CD14-positive monocyte (primary cell): ENCODE results near the gene TSPAN31. TPM values are rescaled to one million over a fixed set of nuclear protein-coding genes. Genes with fewer than 3 reads are reported as not detected.
A peak's percentile ranks its signal among the peaks of the same experiment; 100 is the strongest.

Source experiments
- DNase-seq, 3 donors: peaks; one replicate each; pipeline ENCODE4 v3.0.0-alpha.2; 2011 to 2022
- H2AFZ ChIP-seq: 2 replicates; pipeline ENCODE4 v1.6.0; 2012; ENCODE audit warnings: mild to moderate bottlenecking, low read depth, low read length, inconsistent platforms; ENCODE audit not compliant: insufficient read depth, poor library complexity, severe bottlenecking
- H3K27ac ChIP-seq, 2 donors: 1 replicate in 1 of 2; 2 replicates in 1 of 2; pipeline ENCODE4 v1.5.1; 2012 to 2013; ENCODE audit warnings: low read length in 2 of 2, control low read depth in 1 of 2, inconsistent platforms in 1 of 2, low read depth in 1 of 2, mild to moderate bottlenecking in 1 of 2
- H3K27me3 ChIP-seq, 2 donors: one replicate each; pipeline versions ENCODE4 v1.6.0 to v1.6.1; 2011 to 2013; ENCODE audit warnings: low read length in 2 of 2; ENCODE audit not compliant: control insufficient read depth in 2 of 2, insufficient read depth in 2 of 2
- H3K36me3 ChIP-seq, 2 donors: replicated peaks in 1 of 2; 1 replicate in 1 of 2; 2 replicates in 1 of 2; pipeline versions ENCODE4 v1.5.1 to v1.6.1; 2012 to 2013; ENCODE audit warnings: low read length in 2 of 2, control low read depth in 1 of 2, inconsistent platforms in 1 of 2, mild to moderate bottlenecking in 1 of 2; ENCODE audit not compliant: insufficient read depth in 2 of 2, control insufficient read depth in 1 of 2
- H3K4me1 ChIP-seq, 2 donors: 1 replicate in 1 of 2; 2 replicates in 1 of 2; pipeline versions ENCODE4 v1.5.1 to v1.6.1; 2012 to 2013; ENCODE audit warnings: low read length in 2 of 2, control low read depth in 1 of 2, inconsistent platforms in 1 of 2, mild to moderate bottlenecking in 1 of 2, moderate library complexity in 1 of 2; ENCODE audit not compliant: insufficient read depth in 2 of 2, control insufficient read depth in 1 of 2
- H3K4me2 ChIP-seq: replicated peaks from 2 replicates; pipeline ENCODE3; 2012; ENCODE audit warnings: low read length, moderate library complexity, mild to moderate bottlenecking; ENCODE audit not compliant: poor library complexity, severe bottlenecking; ENCODE audit errors: extremely low read depth
- H3K4me3 ChIP-seq, 3 experiments: fragments of 200-600 bp in 1 of 3; sonication (generic) in 1 of 3; replicated peaks in 1 of 3; 1 replicate in 2 of 3; 2 replicates in 1 of 3; pipeline ENCODE4 v1.5.1; 2011 to 2013; ENCODE audit warnings: low read length in 3 of 3, mild to moderate bottlenecking in 3 of 3, control low read depth in 2 of 3, low read depth in 2 of 3, inconsistent platforms in 1 of 3, moderate library complexity in 1 of 3
- H3K79me2 ChIP-seq: 2 replicates; pipeline ENCODE4 v1.6.0; 2012; ENCODE audit warnings: mild to moderate bottlenecking, control low read depth, inconsistent platforms, low read length, moderate library complexity; ENCODE audit not compliant: insufficient read depth
- H3K9ac ChIP-seq: 2 replicates; pipeline ENCODE4 v1.6.0; 2017; ENCODE audit warnings: low read length, mild to moderate bottlenecking; ENCODE audit not compliant: insufficient read depth, poor library complexity, severe bottlenecking
- H3K9me3 ChIP-seq, 2 donors: replicated peaks in 1 of 2; 1 replicate in 1 of 2; 2 replicates in 1 of 2; pipeline versions ENCODE4 v1.5.1 to v1.6.1; 2012 to 2013; ENCODE audit warnings: low read length in 2 of 2, control low read depth in 1 of 2; ENCODE audit not compliant: control insufficient read depth in 1 of 2, insufficient read depth in 1 of 2
- H4K20me1 ChIP-seq: 2 replicates; pipeline ENCODE4 v1.6.0; 2012; ENCODE audit warnings: mild to moderate bottlenecking, low read length, control low read depth, moderate library complexity; ENCODE audit not compliant: insufficient read depth
- H3K27ac Mint-ChIP-seq, 7 donors: one replicate each; pipeline ENCODE4 v1.8.0; 2020; ENCODE audit warnings: mild to moderate bottlenecking in 7 of 7, mixed read lengths in 7 of 7, moderate library complexity in 6 of 7, inconsistent platforms in 2 of 7
- H3K27me3 Mint-ChIP-seq, 3 donors: one replicate each; pipeline ENCODE4 v1.8.0; 2021 to 2022; ENCODE audit warnings: low read depth in 3 of 3, mild to moderate bottlenecking in 3 of 3, mixed read lengths in 3 of 3, moderate library complexity in 3 of 3, inconsistent platforms in 1 of 3
- H3K36me3 Mint-ChIP-seq, 2 donors: one replicate each; pipeline ENCODE4 v1.8.0; 2020; ENCODE audit warnings: mixed read lengths in 2 of 2, inconsistent platforms in 1 of 2, mild to moderate bottlenecking in 1 of 2
- H3K4me1 Mint-ChIP-seq: one replicate; pipeline ENCODE4 v1.8.0; 2020; ENCODE audit warnings: mild to moderate bottlenecking, mixed read lengths
- H3K4me3 Mint-ChIP-seq, 2 donors: one replicate each; pipeline ENCODE4 v1.8.0; 2020; ENCODE audit warnings: mild to moderate bottlenecking in 2 of 2, mixed read lengths in 2 of 2, moderate library complexity in 1 of 2
- H3K9me3 Mint-ChIP-seq, 7 donors: one replicate each; pipeline ENCODE4 v1.8.0; 2020 to 2022; ENCODE audit warnings: mixed read lengths in 7 of 7, mild to moderate bottlenecking in 6 of 7, moderate library complexity in 6 of 7, inconsistent platforms in 2 of 7
- CTCF ChIP-seq: fragments of 200-600 bp; IDR thresholded peaks from one replicate; pipeline ENCODE4 v1.8.0; 2022; ENCODE audit warnings: antibody characterized with exemption, mild to moderate bottlenecking
- WGBS: methylation state at CpG from one replicate; pipeline ENCODE4 v1.1.5; 2013; ENCODE audit warnings: missing lambda C conversion rate; ENCODE audit not compliant: insufficient coverage; 5-methylcytosine and 5-hydroxymethylcytosine counted together
- intact Hi-C, 2 donors: fragments of 100-400 bp; cut with micrococcal nuclease; formaldehyde crosslinking; loops; one replicate each; pipeline versions ENCODE4 v1.15.0 to v1.15.1; 2023
- polyA plus RNA-seq, 3 donors: library from polyadenylated mRNA; depleted of rRNA in 1 of 3; unstranded in 2 of 3; stranded (reverse) in 1 of 3; fragments of 300-500 nt in 2 of 3; fragments of >200 nt in 1 of 3; fragmentation: Illumina TruSeq in 2 of 3; gene quantifications; 1 replicate in 2 of 3; 2 replicates in 1 of 3; pipeline ENCODE4 v1.2.3, GENCODE V29; 2012 to 2021

TSPAN31 gene
- polyA plus RNA-seq, 3 donors: 20.6 to 48.1 (median 43.0) TPM

- Mint-ChIP-seq H3K27me3 (peaks cover 0 to 3% (median 0%) of the 10 kb centered on the region in 3 donors), H3K4me3 (peak overlapping the region in 1 of 2 donors; percentile 43), H3K36me3 (peaks cover 16 to 18% of the 10 kb centered on the region in 2 donors), H3K27ac (peak overlapping the region; percentile 74 to 94 (median 76)), H3K9me3 (peaks cover 0 to 2% (median 0%) of the 10 kb centered on the region in 7 donors), H3K4me1 (peaks cover 41% of the 10 kb centered on the region)
- Histone ChIP-seq H4K20me1 (no peaks in the 10 kb centered on the region), H2AFZ (peak overlapping the region; percentile 57), H3K4me1 (peaks cover 37 to 39% of the 10 kb centered on the region in 2 donors), H3K9ac (no peak overlapping the region), H3K27me3 (no peaks in the 10 kb centered on the region), H3K36me3 (peaks cover 17 to 18% of the 10 kb centered on the region in 2 donors), H3K4me3 (peak overlapping the region in 1 of 3 experiments; percentile 82), H3K27ac (peak overlapping the region; percentile 36 to 81), H3K9me3 (no peaks in the 10 kb centered on the region), H3K4me2 (peak overlapping the region; percentile 83), H3K79me2 (peaks cover 17% of the 10 kb centered on the region)
- intact Hi-C loops: loop anchor here in 1 of 2 donors (5.0 kb wide), 1 partner anchor 66 kb away; the partner anchor contains the start of gene CTDSP2
- TF ChIP-seq CTCF: no peak
- WGBS: 6% methylated on average over 2 of the region's 2 CpGs
- DNase-seq: peak in 1 of 3 donors; percentile 2
Observed at GRCh38 chr12:57781801-57782200, 37.0 kb downstream of the TSPAN31 start.

DNA sequence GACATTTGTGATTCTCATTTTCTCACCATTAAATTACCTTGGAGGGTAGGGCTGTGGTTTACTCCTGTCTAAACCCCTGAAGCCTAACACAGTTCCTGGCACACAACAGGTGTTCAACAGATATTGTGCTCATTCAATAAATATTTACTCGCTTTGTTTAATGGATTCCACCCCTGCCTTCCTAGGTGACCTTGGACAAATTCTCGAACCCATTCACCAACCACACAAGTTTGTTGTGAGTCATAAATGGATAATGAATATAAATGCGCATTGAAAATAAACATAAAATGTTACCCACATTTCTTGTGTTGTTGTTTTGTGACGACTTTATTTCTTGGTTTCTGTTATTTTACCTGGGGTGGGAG, 37.4 kb downstream of the TSPAN31 start:
- Mint-ChIP-seq H3K27ac (peak overlapping the region; percentile 91 to 98 (median 95)), H3K36me3 (peaks cover 18 to 19% of the 10 kb centered on the region in 2 donors), H3K27me3 (peaks cover 0 to 3% (median 0%) of the 10 kb centered on the region in 3 donors), H3K4me1 (peaks cover 41% of the 10 kb centered on the region), H3K9me3 (peaks cover 0 to 2% (median 0%) of the 10 kb centered on the region in 7 donors), H3K4me3 (peak overlapping the region in 1 of 2 donors; percentile 99)
- H3K36me3 ChIP-seq: peaks cover 22% of the 10 kb centered on the region in 2 donors
- H3K9ac ChIP-seq: no peak overlapping the region
- peak overlapping the region in 2 of 3 experiments; percentile 82 to 87 for H3K4me3 ChIP-seq
- DNase-seq: no peak
- intact Hi-C loops: loop anchor here in 1 of 2 donors (5.0 kb wide), 1 partner anchor 65 kb away; the partner anchor contains the start of gene CTDSP2
- peaks cover 17% of the 10 kb centered on the region for H3K79me2 ChIP-seq
- peaks cover 37 to 39% of the 10 kb centered on the region in 2 donors for H3K4me1 ChIP-seq
- H3K4me2 ChIP-seq: peak overlapping the region; percentile 83
- WGBS: 0% methylated on average over 1 of the region's 4 CpGs
- H3K9me3 ChIP-seq: no peaks in the 10 kb centered on the region
- no peaks in the 10 kb centered on the region for H3K27me3 ChIP-seq
- no peak for TF ChIP-seq CTCF
- no peaks in the 10 kb centered on the region for H4K20me1 ChIP-seq
- peak overlapping the region; percentile 57 for H2AFZ ChIP-seq
- H3K27ac ChIP-seq: peak overlapping the region in 1 of 2 donors; percentile 81
